Measurements from ENCODE around the gene COP1. TPM values are rescaled to one million over a fixed set of nuclear protein-coding genes. Genes with fewer than 3 reads are reported as not detected.

Gene COP1
- total RNA-seq, 1 donor = 64.8 TPM

GRCh38 chr1:175902281-175902680, 304.8 kb downstream of the COP1 start:
- DNase-seq (ENCODE audit: insufficient read length, low spot score, missing footprints) = no peak
- Histone ChIP-seq H3K4me2 (ENCODE audit: insufficient read depth, low read length) (no peak overlapping the region), H3K79me2 (ENCODE audit: insufficient read depth, low read length) (no peaks in the 10 kb centered on the region), H3K9me3 (ENCODE audit: low read depth, low read length) (no peaks in the 10 kb centered on the region), H4K20me1 (ENCODE audit: insufficient read depth, low read length) (no peaks in the 10 kb centered on the region), H2AFZ (ENCODE audit: low read length) (no peak overlapping the region), H3K4me3 (ENCODE audit: insufficient read depth, low read length) (no peak overlapping the region), H3K4me1 (ENCODE audit: insufficient read depth, low read length) (no peaks in the 10 kb centered on the region), H3K36me3 (ENCODE audit: insufficient read depth, low read length) (no peaks in the 10 kb centered on the region), H3K27ac (ENCODE audit: low read depth, low read length) (no peak overlapping the region), H3K27me3 (ENCODE audit: insufficient read depth, low read length) (no peaks in the 10 kb centered on the region)
- TF ChIP-seq, protein P1, sequence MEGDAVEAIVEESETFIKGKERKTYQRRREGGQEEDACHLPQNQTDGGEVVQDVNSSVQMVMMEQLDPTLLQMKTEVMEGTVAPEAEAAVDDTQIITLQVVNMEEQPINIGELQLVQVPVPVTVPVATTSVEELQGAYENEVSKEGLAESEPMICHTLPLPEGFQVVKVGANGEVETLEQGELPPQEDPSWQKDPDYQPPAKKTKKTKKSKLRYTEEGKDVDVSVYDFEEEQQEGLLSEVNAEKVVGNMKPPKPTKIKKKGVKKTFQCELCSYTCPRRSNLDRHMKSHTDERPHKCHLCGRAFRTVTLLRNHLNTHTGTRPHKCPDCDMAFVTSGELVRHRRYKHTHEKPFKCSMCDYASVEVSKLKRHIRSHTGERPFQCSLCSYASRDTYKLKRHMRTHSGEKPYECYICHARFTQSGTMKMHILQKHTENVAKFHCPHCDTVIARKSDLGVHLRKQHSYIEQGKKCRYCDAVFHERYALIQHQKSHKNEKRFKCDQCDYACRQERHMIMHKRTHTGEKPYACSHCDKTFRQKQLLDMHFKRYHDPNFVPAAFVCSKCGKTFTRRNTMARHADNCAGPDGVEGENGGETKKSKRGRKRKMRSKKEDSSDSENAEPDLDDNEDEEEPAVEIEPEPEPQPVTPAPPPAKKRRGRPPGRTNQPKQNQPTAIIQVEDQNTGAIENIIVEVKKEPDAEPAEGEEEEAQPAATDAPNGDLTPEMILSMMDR (IDR thresholded peaks at IDR 0.05; ENCODE audit: extremely low read depth, low read depth, low read length) = no peak

- Histone ChIP-seq H2AFZ (ENCODE audit: low read length) (no peak overlapping the region), H3K27ac (ENCODE audit: low read depth, low read length) (no peak overlapping the region), H3K4me2 (ENCODE audit: insufficient read depth, low read length) (no peak overlapping the region), H3K27me3 (ENCODE audit: insufficient read depth, low read length) (no peaks in the 10 kb centered on the region), H3K4me3 (ENCODE audit: insufficient read depth, low read length) (no peak overlapping the region), H3K79me2 (ENCODE audit: insufficient read depth, low read length) (no peaks in the 10 kb centered on the region), H3K36me3 (ENCODE audit: insufficient read depth, low read length) (no peaks in the 10 kb centered on the region), H3K9me3 (ENCODE audit: low read depth, low read length) (no peaks in the 10 kb centered on the region), H3K4me1 (ENCODE audit: insufficient read depth, low read length) (no peaks in the 10 kb centered on the region), H4K20me1 (ENCODE audit: insufficient read depth, low read length) (no peaks in the 10 kb centered on the region)
- DNase-seq (ENCODE audit: insufficient read length, low spot score, missing footprints) = no peak
- TF ChIP-seq, protein P1 (IDR thresholded peaks at IDR 0.05; ENCODE audit: extremely low read depth, low read depth, low read length) = no peak
These were observed 305.8 kb downstream of the COP1 start for GRCh38 chr1:175901076-175901836.

DNA sequence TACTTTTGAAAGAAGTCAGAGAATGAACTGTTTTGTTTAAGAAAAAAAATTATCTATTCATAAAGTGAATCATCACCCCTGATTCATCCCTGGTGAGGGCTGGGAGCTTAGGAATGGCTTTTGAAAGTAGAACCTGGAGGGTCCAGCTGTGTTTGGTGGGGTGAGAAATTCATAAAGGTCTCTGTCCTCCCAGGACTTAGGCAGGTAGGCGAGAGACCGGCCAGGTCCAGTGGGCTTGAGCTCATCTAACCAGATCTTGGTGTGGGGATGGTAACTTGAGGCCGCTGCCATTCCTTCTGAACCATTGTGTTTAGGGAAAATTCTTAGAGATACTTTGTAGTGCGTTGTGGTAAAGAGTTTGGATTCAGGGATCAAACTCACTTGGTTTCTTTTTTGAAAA, 306.9 kb downstream of the COP1 start:
- TF ChIP-seq, protein P1 (IDR thresholded peaks at IDR 0.05; ENCODE audit: extremely low read depth, low read depth, low read length) = no peak
- Histone ChIP-seq H3K27ac (ENCODE audit: low read depth, low read length) (no peak overlapping the region), H3K36me3 (ENCODE audit: insufficient read depth, low read length) (no peaks in the 10 kb centered on the region), H3K9me3 (ENCODE audit: low read depth, low read length) (no peaks in the 10 kb centered on the region), H3K27me3 (ENCODE audit: insufficient read depth, low read length) (no peaks in the 10 kb centered on the region), H3K4me2 (ENCODE audit: insufficient read depth, low read length) (no peak overlapping the region), H3K4me1 (ENCODE audit: insufficient read depth, low read length) (no peaks in the 10 kb centered on the region), H4K20me1 (ENCODE audit: insufficient read depth, low read length) (no peaks in the 10 kb centered on the region), H3K79me2 (ENCODE audit: insufficient read depth, low read length) (no peaks in the 10 kb centered on the region), H2AFZ (ENCODE audit: low read length) (no peak overlapping the region), H3K4me3 (ENCODE audit: insufficient read depth, low read length) (no peak overlapping the region)
- DNase-seq (ENCODE audit: insufficient read length, low spot score, missing footprints) = no peak

DNA sequence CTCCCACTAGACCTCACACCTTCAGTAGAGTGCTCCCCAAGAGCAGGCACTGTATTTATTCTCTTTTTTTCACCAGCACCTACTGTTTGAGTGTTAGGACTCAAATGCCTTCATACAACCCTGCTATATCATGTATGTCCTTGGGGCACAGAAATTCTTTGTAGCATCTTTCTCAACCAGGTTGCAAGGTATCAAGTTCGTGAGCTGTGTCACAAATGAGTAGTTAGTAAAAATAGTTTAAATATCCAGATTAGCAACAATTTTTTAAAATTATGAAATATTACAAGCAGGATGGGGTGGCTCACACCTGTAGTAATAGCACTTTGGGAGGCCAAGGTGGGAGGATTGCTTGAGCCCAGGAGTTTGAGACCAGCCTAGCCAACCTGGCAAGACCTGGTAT, 311.1 kb downstream of the COP1 start:
- TF ChIP-seq, protein P1 (IDR thresholded peaks at IDR 0.05; ENCODE audit: extremely low read depth, low read depth, low read length) = no peak
- no peak for DNase-seq (ENCODE audit: insufficient read length, low spot score, missing footprints)

More for the DNA sequence above, 311.1 kb downstream of the COP1 start:
- no peak overlapping the region for H3K4me2 ChIP-seq (ENCODE audit: insufficient read depth, low read length)
- no peak overlapping the region for H2AFZ ChIP-seq (ENCODE audit: low read length)
- H3K79me2 ChIP-seq (ENCODE audit: insufficient read depth, low read length) = no peaks in the 10 kb centered on the region
- no peaks in the 10 kb centered on the region for H3K27me3 ChIP-seq (ENCODE audit: insufficient read depth, low read length)
- H3K4me3 ChIP-seq (ENCODE audit: insufficient read depth, low read length) = no peak overlapping the region
- no peaks in the 10 kb centered on the region for H3K4me1 ChIP-seq (ENCODE audit: insufficient read depth, low read length)
- H3K27ac ChIP-seq (ENCODE audit: low read depth, low read length) = no peak overlapping the region
- H3K36me3 ChIP-seq (ENCODE audit: insufficient read depth, low read length) = no peaks in the 10 kb centered on the region
- H4K20me1 ChIP-seq (ENCODE audit: insufficient read depth, low read length) = no peaks in the 10 kb centered on the region
- H3K9me3 ChIP-seq (ENCODE audit: low read depth, low read length) = no peaks in the 10 kb centered on the region

Small RNAs within 50 kb of the gene (small RNA-seq; reads per million reads assigned to genes)
- gene RF00066 = not detected
- not detected for gene RNU2-12P
- gene RPS29P5 = not detected
- 13.8 reads per million, percentile 93 among the genes with 10 or more reads in this experiment for gene SCARNA3

Measured in osteoblast (primary cell).